ENCODE measurements around the gene SLC16A14. TPM values are rescaled to one million over a fixed set of nuclear protein-coding genes. Genes with fewer than 3 reads are reported as not detected.

SLC16A14 gene
- total and polyA plus RNA-seq, 7 donors, result 0.23 to 4.8 (median 0.71) TPM

DNA sequence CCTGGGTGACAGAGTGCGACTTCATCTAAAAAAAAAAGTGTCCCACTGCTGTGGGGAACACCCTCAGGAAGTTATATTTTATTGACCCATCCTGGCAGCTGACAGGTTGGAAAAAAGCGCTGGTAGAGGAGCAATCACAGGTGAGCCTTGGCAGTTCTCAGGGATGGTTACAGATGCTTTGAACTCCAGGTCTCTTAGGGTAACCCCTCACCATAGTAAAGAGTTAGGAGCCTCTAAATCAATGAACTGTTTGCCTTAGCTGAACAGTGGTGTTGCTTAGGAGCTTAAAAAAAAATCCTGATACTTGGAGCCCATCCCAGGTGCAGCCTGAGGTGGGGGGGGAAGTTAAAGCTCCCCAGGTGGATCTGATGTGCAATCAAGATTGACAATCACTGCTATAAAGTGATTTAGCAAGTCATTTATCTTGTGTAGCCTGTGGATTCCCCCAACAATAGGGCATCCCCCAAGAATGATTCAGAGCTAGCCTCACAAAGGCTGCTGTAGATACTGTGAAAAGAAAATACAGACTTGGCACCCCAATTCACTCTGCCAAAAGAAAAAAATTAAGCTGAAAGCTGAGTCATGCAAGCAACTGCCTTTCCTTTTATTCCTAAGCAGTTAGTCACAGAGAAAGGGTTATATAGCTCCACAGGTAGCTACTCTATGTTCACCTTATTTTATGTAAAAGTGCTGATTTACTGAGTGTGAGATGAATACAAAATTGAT is 14.8 kb downstream of the SLC16A14 start:
- DNase-seq, result no peak
- Histone ChIP-seq H3K27ac (no peak overlapping the region), H3K27me3 (no peaks in the 10 kb centered on the region), H3K4me1 (no peaks in the 10 kb centered on the region), H3K9me3 (no peaks in the 10 kb centered on the region), H3K36me3 (peaks cover 0 to 4% (median 0%) of the 10 kb centered on the region in 4 donors), H3K4me3 (no peak overlapping the region)
- 59 to 77% methylated on average over 2 of the region's 2 CpGs for WGBS, 2 donors
- TF ChIP-seq POLR2A (IDR thresholded peaks at IDR 0.05) (no peak), CTCF (IDR thresholded peaks at IDR 0.05) (no peak), EP300 (IDR thresholded peaks at IDR 0.05) (no peak), POLR2AphosphoS5 (IDR thresholded peaks at IDR 0.05) (no peak)
- intact Hi-C loops (cut with DNase I), result no loop called here

GRCh38 chr2:230052299-230052698 is 16.4 kb downstream of the SLC16A14 start:
- intact Hi-C loops (cut with DNase I), result no loop called here
- Histone ChIP-seq H3K9me3 (no peaks in the 10 kb centered on the region), H3K27me3 (no peaks in the 10 kb centered on the region), H3K4me1 (no peaks in the 10 kb centered on the region), H3K36me3 (no peaks in the 10 kb centered on the region), H3K4me3 (no peak overlapping the region), H3K27ac (no peak overlapping the region)
- DNase-seq, result no peak
- WGBS, 2 donors, result 77 to 80% methylated on average over 2 of the region's 2 CpGs
- TF ChIP-seq POLR2AphosphoS5 (IDR thresholded peaks at IDR 0.05), result no peak
- TF ChIP-seq CTCF (IDR thresholded peaks at IDR 0.05), result no peak
- TF ChIP-seq POLR2A (IDR thresholded peaks at IDR 0.05), result no peak
- no peak for TF ChIP-seq EP300 (IDR thresholded peaks at IDR 0.05)

- WGBS, 2 donors, result 62 to 79% methylated on average over 3 of the region's 3 CpGs
- intact Hi-C loops (cut with DNase I), result no loop called here
These were observed 18.6 kb downstream of the SLC16A14 start for GRCh38 chr2:230050136-230050535.

GRCh38 chr2:230048010-230048671 is 20.6 kb downstream of the SLC16A14 start:
- peaks cover 0 to 7% (median 0%) of the 10 kb centered on the region in 4 donors for H3K36me3 ChIP-seq
- H3K27me3 ChIP-seq, result no peaks in the 10 kb centered on the region
- no peak overlapping the region for H3K27ac ChIP-seq
- no peaks in the 10 kb centered on the region for H3K4me1 ChIP-seq
- no peak overlapping the region for H3K4me3 ChIP-seq
- no peak for DNase-seq
- WGBS, 2 donors, result 87 to 93% methylated on average over 4 of the region's 4 CpGs
- TF ChIP-seq EP300 (IDR thresholded peaks at IDR 0.05), result no peak
- no peak for TF ChIP-seq POLR2AphosphoS5 (IDR thresholded peaks at IDR 0.05)
- no peak for TF ChIP-seq POLR2A (IDR thresholded peaks at IDR 0.05)
- TF ChIP-seq CTCF (IDR thresholded peaks at IDR 0.05), result no peak
- H3K9me3 ChIP-seq, result peaks cover 0 to 2% (median 0%) of the 10 kb centered on the region in 4 donors
- intact Hi-C loops (cut with DNase I), result no loop called here

More at GRCh38 chr2:230050136-230050535, 18.6 kb downstream of the SLC16A14 start:
- Histone ChIP-seq H3K36me3 (peaks cover 0 to 7% (median 0%) of the 10 kb centered on the region in 4 donors), H3K27me3 (no peaks in the 10 kb centered on the region), H3K4me1 (no peaks in the 10 kb centered on the region), H3K4me3 (no peak overlapping the region), H3K9me3 (peaks cover 0 to 2% (median 0%) of the 10 kb centered on the region in 4 donors), H3K27ac (no peak overlapping the region)
- DNase-seq, result no peak
- no peak for TF ChIP-seq EP300 (IDR thresholded peaks at IDR 0.05)
- TF ChIP-seq POLR2A (IDR thresholded peaks at IDR 0.05), result no peak
- TF ChIP-seq CTCF (IDR thresholded peaks at IDR 0.05), result no peak
- no peak for TF ChIP-seq POLR2AphosphoS5 (IDR thresholded peaks at IDR 0.05)

Data from sigmoid colon (tissue), 7 donors.